SH-SY5Y (cell line): ENCODE measurements around the gene CGB5.

Experiments used
- GATA2 ChIP-seq: IDR thresholded peaks from 2 replicates; pipeline ENCODE4 v1.6.1; 2011; ENCODE audit warnings: mild to moderate bottlenecking, low read depth, low read length
- GATA3 ChIP-seq: IDR thresholded peaks from 2 replicates; pipeline ENCODE4 v1.6.1; 2011; ENCODE audit warnings: low read depth, mild to moderate bottlenecking, low read length, moderate library complexity

- TF ChIP-seq GATA2 = no peak
- no peak for TF ChIP-seq GATA3
These were observed 33.2 kb upstream of the CGB5 start for GRCh38 chr19:49010453-49010852.
